SK-MEL-5 (cell line): ENCODE data around the gene FGF14. TPM values are rescaled to one million over a fixed set of nuclear protein-coding genes. Genes with fewer than 3 reads are reported as not detected.

Experiments
- DNase-seq: peaks from one replicate; pipeline ENCODE4 v3.0.0-alpha.2; 2016; ENCODE audit warnings: low read depth, low spot score
- in situ Hi-C: cut with HindIII; loops from 2 replicates; pipeline ENCODE4 v1.10.0; 2016; ENCODE audit warnings: low sequenced_read_pairs, high pct_unique_total_duplicates, low pct_unique_long_range_greater_than_20kb
- total RNA-seq: library from RNA; depleted of rRNA; stranded (reverse); fragments of >200 nt; shearing (Covaris generic); gene quantifications from 2 replicates; pipeline ENCODE4 v1.2.3, GENCODE V29; 2014

The FGF14 gene
- total RNA-seq, 1 experiment from 2014 or later: 17.9 TPM

DNA sequence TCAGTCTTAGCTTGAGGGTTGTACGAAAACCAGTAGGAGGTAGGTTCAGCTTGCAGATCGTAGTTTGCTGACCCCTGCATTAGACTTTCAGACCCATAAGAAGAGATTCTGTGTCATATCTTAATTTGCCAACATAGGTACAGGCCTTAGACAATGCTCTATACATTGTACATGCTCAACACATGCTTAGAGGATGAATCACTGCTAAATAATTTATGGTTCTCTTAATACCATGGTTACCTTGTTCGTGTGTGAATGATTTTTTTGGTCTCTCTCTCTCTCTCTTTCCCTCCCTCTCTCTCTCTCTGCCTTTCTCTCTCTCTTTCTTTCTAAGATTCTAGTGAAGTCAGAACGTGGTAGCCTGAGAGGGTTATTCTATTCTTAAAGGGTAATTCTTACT is 112.2 kb downstream of the FGF14 start:
- no peak for DNase-seq

GRCh38 chr13:102286326-102286725 is 115.5 kb downstream of the FGF14 start:
- in situ Hi-C loops: no loop called here

More for the DNA sequence above, 112.2 kb downstream of the FGF14 start:
- in situ Hi-C loops: no loop called here

DNA sequence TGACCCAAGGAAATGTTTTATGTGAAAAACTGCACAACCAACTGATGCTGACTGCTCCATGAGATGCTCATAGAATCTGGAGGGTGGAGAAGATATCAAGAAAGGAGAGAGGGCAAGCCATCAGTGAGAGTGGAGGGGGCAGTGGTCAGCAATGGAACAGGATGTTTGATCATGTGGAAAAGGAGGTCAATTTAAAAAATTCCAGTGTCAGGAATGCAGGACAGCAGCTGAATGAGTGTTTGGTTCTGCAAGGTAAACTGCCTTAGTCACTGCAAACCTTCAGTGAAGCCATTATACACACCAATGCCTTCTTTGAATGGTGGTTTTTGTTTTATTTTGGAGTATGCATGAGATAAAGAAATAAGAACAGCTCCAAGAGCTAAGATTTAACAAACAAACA is 121.5 kb downstream of the FGF14 start:
- no peak for DNase-seq
- in situ Hi-C loops: no loop called here

More at GRCh38 chr13:102286326-102286725, 115.5 kb downstream of the FGF14 start:
- DNase-seq: no peak

DNA sequence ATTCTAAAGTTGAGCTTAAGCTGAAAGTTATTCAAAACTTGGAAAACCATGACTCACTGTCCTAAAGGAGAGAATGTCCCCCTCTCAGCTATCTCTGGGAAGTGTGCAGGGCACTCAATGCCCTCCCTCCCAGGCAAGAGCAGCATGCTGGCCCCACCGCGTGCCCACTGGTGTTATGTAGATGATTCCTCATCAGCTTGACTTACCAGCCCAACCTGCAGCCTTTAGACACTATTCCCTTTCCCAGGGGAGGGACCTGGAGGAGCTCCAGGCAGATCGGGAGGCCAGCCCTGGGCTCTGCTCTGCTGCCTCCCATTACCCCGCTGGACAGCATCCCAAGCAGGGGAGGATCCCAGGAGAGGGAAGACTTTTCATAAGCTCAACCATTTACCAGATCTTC is 124.6 kb downstream of the FGF14 start:
- in situ Hi-C loops: no loop called here
- no peak for DNase-seq

- no peak for DNase-seq
- in situ Hi-C loops: no loop called here
Observed at GRCh38 chr13:102276404-102276803, 125.4 kb downstream of the FGF14 start.

- in situ Hi-C loops: no loop called here
- no peak for DNase-seq
Observed at GRCh38 chr13:102275969-102276368, 125.9 kb downstream of the FGF14 start.

GRCh38 chr13:102273111-102273510 is 128.7 kb downstream of the FGF14 start:
- in situ Hi-C loops: no loop called here
- no peak for DNase-seq

DNA sequence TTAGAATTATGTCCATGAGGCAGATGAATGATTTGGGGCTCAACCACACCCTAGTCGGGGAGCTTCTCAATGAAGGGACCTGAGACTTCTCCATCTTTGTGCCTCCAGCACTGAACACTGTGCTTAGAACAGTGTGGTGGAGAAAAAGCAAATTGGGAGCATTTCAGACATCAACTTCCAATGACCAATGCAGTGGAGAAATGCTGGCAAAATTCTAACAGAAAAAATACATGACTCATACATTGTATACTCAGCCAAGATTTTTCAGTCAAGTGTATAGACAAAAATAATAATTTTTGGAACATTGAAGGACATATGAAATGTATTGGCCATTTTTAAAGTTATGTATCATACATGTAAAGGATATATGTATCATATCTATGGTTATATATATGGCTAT is 134.7 kb downstream of the FGF14 start:
- DNase-seq: no peak
- in situ Hi-C loops: no loop called here

DNA sequence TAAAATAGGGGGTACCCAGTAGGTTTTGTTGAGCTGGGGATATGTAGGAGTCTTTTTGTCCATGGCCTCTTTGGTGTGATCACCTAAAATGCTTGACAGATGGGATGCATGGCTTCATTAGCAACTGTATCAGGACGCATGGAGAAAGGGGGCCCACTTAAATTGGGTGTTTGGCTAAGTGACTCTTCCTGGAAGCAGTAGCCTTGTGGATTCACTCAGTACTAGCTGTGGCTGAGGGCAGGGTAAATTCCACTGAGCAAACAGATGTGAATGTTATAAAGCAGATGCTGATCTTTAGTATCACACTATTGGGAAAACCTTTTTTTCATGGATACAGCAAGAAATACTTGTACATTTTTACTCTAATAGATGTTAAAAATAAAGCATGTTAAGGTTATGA is 140.0 kb downstream of the FGF14 start:
- in situ Hi-C loops: no loop called here
- DNase-seq: no peak

- DNase-seq: no peak
- in situ Hi-C loops: no loop called here
Observed at GRCh38 chr13:102261316-102261715, 140.5 kb downstream of the FGF14 start.

- DNase-seq: no peak
- in situ Hi-C loops: no loop called here
Observed at GRCh38 chr13:102260256-102260655, 141.6 kb downstream of the FGF14 start.

DNA sequence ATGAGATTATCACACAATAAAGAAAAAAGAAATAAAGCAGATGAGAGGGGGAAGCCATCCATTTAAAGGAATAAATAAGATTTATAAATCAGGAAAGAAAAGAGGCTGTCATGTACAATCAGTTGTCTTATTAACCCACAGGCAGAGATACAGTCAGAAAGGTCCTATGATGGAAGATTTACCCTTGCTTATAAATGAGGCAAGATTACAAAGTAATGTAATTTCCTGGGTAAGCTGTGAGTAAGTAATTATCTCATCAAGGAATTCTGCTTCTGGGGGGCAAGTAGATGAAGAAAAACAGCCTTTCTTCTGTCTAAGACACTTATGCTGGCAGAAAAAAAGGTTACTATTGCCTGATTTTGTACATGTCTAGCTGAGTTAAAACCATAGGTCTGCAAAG is 146.4 kb downstream of the FGF14 start:
- in situ Hi-C loops: no loop called here
- no peak for DNase-seq

- in situ Hi-C loops: no loop called here
- no peak for DNase-seq
Observed at GRCh38 chr13:102251817-102252216, 150.0 kb downstream of the FGF14 start.

DNA sequence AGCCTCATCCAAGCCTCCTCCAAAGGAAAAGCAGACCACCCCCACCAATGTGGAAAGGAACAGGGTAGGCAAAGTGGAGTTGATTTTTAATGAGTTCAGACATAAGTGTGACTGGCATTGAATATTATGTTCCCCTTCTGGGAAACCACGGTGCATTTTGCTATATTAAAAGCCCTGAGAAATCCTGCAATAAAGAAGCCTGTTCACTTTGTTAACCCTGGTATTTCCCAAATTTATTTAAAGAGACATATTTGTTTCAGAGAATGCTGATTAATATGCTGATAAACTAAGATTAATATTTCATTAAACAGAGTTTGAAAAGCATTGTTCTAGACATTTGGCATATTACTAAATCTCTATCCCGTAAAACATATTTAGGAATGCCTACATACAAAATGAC is 151.4 kb downstream of the FGF14 start:
- no peak for DNase-seq
- in situ Hi-C loops: no loop called here

- in situ Hi-C loops: no loop called here
Observed at GRCh38 chr13:102244607-102245227, 157.1 kb downstream of the FGF14 start.

DNA sequence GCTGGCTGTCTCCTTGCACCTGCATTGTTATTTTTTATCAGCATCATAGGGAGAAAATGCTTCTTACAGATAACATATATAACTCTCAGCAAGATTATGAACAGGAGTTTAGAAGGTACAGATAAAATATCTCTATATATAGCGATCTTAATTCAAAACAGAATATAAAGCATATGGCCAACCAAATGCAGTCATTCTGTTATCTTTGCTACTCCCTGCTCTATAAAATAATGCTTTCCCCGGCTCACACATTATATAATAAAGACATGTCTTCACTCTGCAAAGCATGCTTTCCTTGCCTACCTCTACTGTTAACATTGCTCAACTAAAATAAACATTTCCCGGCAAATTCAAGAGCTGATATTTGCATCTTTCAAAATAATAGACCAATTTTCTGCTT is 161.7 kb downstream of the FGF14 start:
- in situ Hi-C loops: no loop called here
- DNase-seq: no peak

More at GRCh38 chr13:102244607-102245227, 157.1 kb downstream of the FGF14 start:
- DNase-seq: no peak

GRCh38 chr13:102237230-102237629 is 164.6 kb downstream of the FGF14 start:
- DNase-seq: no peak
- in situ Hi-C loops: no loop called here

GRCh38 chr13:102236830-102237229 is 165.0 kb downstream of the FGF14 start:
- in situ Hi-C loops: no loop called here
- no peak for DNase-seq

DNA sequence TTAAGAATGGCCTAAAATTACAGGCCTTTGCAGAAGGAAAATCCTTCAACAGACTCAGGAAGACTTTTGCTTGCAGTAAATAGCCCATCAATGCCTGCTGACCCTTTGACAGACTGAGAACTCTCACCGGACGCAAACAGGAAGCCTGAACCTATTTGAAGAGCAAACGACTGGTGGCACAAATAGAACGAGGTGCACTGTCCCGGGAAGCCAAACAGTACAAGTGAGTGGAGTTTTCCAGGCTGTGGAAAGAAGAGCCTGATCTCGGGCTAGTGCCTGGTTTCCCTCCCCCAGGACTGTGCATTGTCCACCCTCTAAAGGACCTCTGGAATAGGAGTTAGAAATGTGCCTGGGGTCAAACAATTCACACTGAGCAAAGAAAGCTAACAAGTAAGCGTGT is 165.5 kb downstream of the FGF14 start:
- no peak for DNase-seq
- in situ Hi-C loops: no loop called here

DNA sequence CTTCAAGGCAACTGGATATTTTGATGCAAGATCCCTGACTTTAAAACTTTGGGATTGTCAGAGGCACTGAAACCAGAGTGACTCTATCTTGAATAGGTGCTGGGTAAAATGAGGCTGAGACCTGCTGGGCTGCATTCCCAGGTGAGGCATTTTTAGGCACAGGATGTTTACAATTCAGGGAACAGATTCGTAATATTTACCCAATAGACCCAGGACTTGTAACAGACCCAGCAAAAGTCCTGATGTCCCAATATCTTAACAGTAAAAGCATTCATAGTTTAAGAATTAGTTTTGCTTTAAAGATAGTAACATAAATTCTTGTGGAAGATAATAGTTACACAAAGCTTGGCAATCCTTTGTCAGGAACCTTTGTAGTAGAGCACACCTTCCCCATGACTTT is 166.2 kb downstream of the FGF14 start:
- DNase-seq: no peak
- in situ Hi-C loops: no loop called here
